ENCODE measurements around the gene MGAT3. TPM values are rescaled to one million over a fixed set of nuclear protein-coding genes. Genes with fewer than 3 reads are reported as not detected.

MGAT3 gene
- total RNA-seq, 1 donor from 2014 or later = 3.2 TPM

GRCh38 chr22:39430576-39431150 is 26.1 kb upstream of the MGAT3 start:
- Histone ChIP-seq H3K36me3 (peaks cover 53% of the 10 kb centered on the region), H3K27ac (replicated peaks) (peak overlapping the region; percentile 94), H3K4me1 (peaks cover 42% of the 10 kb centered on the region), H3K27me3 (ENCODE audit: low read depth) (no peaks in the 10 kb centered on the region), H3K9me3 (replicated peaks) (no peaks in the 10 kb centered on the region), H3K4me3 (no peak overlapping the region)
- TF ChIP-seq, protein P1, sequence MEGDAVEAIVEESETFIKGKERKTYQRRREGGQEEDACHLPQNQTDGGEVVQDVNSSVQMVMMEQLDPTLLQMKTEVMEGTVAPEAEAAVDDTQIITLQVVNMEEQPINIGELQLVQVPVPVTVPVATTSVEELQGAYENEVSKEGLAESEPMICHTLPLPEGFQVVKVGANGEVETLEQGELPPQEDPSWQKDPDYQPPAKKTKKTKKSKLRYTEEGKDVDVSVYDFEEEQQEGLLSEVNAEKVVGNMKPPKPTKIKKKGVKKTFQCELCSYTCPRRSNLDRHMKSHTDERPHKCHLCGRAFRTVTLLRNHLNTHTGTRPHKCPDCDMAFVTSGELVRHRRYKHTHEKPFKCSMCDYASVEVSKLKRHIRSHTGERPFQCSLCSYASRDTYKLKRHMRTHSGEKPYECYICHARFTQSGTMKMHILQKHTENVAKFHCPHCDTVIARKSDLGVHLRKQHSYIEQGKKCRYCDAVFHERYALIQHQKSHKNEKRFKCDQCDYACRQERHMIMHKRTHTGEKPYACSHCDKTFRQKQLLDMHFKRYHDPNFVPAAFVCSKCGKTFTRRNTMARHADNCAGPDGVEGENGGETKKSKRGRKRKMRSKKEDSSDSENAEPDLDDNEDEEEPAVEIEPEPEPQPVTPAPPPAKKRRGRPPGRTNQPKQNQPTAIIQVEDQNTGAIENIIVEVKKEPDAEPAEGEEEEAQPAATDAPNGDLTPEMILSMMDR (IDR thresholded peaks at IDR 0.05; ENCODE audit: borderline replicate concordance) = no peak
- intact Hi-C loops (cut with micrococcal nuclease) = no loop called here
- DNase-seq = no peak

- peaks cover 47% of the 10 kb centered on the region for H3K36me3 ChIP-seq
- intact Hi-C loops (cut with micrococcal nuclease) = no loop called here
Measured at GRCh38 chr22:39431216-39431801, 25.5 kb upstream of the MGAT3 start.

DNA sequence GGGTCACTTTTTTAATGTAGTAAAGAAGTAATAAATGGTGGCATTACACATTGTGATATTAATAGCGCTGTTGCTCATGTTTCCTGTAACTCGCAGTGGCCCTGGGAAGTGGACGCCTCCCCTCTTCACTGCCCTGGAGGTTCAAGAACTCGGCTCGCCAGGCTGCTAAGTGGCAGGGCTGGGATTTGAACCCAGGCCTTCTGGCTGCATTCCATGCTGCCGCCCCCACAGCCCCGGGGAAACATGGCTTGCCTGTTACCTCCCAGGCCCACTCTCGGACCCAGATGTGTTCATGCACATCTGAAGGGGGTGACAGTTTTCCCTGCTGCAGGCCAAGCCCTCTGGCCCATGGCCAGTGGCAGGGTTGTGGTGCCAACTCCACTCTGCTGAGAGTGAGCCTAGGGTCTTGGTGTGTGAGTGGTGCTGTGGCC is 25.0 kb upstream of the MGAT3 start:
- H3K27me3 ChIP-seq (ENCODE audit: low read depth) = no peaks in the 10 kb centered on the region
- H3K4me1 ChIP-seq = peaks cover 47% of the 10 kb centered on the region
- peak; percentile 54 for DNase-seq
- peaks cover 42% of the 10 kb centered on the region for H3K36me3 ChIP-seq
- intact Hi-C loops (cut with micrococcal nuclease) = no loop called here
- H3K9me3 ChIP-seq (replicated peaks) = no peaks in the 10 kb centered on the region
- TF ChIP-seq, protein P1 (IDR thresholded peaks at IDR 0.05; ENCODE audit: borderline replicate concordance) = no peak
- H3K4me3 ChIP-seq = peak overlapping the region; percentile 26
- H3K27ac ChIP-seq (replicated peaks) = peak overlapping the region; percentile 94

More at GRCh38 chr22:39431216-39431801, 25.5 kb upstream of the MGAT3 start:
- Histone ChIP-seq H3K27ac (replicated peaks) (peak overlapping the region; percentile 94), H3K4me3 (peak overlapping the region; percentile 26), H3K27me3 (ENCODE audit: low read depth) (no peaks in the 10 kb centered on the region), H3K9me3 (replicated peaks) (no peaks in the 10 kb centered on the region), H3K4me1 (peaks cover 42% of the 10 kb centered on the region)
- TF ChIP-seq, protein P1 (IDR thresholded peaks at IDR 0.05; ENCODE audit: borderline replicate concordance) = no peak
- DNase-seq = no peak

DNA sequence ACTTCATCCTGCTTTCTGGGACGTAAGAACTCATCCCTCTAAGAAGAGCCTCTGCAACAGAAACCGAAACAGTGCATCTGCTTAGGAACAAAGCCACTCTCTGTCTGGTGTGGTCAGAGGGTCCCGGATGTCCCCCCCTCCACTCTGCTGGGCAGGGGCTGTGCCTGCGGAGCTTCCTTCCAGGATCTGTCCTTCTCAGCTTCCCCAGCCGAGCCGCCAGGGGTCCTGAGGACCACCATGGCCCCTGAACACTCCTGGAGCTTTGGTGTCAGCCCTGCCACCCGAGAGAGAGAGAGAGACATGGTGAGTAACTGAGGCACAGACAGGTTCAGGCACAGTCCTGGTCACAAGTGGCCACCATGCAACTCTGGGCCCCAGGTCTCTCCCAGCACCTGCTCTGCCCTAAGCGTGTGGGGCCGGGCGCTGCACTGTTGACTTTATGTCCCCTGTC is 24.4 kb upstream of the MGAT3 start:
- peaks cover 52% of the 10 kb centered on the region for H3K4me1 ChIP-seq

GRCh38 chr22:39433476-39434242 is 23.2 kb upstream of the MGAT3 start:
- H3K4me3 ChIP-seq = no peak overlapping the region
- peak overlapping the region; percentile 65 for H3K27ac ChIP-seq (replicated peaks)
- H3K4me1 ChIP-seq = peaks cover 59% of the 10 kb centered on the region

More for the DNA sequence above, 24.4 kb upstream of the MGAT3 start:
- intact Hi-C loops (cut with micrococcal nuclease) = no loop called here
- Histone ChIP-seq H3K27me3 (ENCODE audit: low read depth) (no peaks in the 10 kb centered on the region), H3K27ac (replicated peaks) (peak overlapping the region; percentile 94), H3K4me3 (peak overlapping the region; percentile 26), H3K36me3 (peaks cover 36% of the 10 kb centered on the region), H3K9me3 (replicated peaks) (no peaks in the 10 kb centered on the region)
- TF ChIP-seq, protein P1 (IDR thresholded peaks at IDR 0.05; ENCODE audit: borderline replicate concordance) = no peak
- DNase-seq = no peak

More at GRCh38 chr22:39433476-39434242, 23.2 kb upstream of the MGAT3 start:
- DNase-seq = no peak
- intact Hi-C loops (cut with micrococcal nuclease) = no loop called here
- Histone ChIP-seq H3K9me3 (replicated peaks) (no peaks in the 10 kb centered on the region), H3K27me3 (ENCODE audit: low read depth) (no peaks in the 10 kb centered on the region), H3K36me3 (peaks cover 23% of the 10 kb centered on the region)
- TF ChIP-seq, protein P1 (IDR thresholded peaks at IDR 0.05; ENCODE audit: borderline replicate concordance) = no peak

Measured in left ventricle myocardium inferior (tissue), 1 donor.